Fibroblast of peridontal ligament (primary cell): ENCODE results near the gene MYH6.
"Not testable (repeated sequence)": the region's sequence is repeated elsewhere in the genome, so short reads cannot be mapped to it uniquely, and the experiment has no call there.

Experiments used
- DNase-seq: peaks from one replicate; pipeline ENCODE4 v3.0.0-alpha.2; 2010; ENCODE audit errors: extremely low read depth

The MYH6 gene

GRCh38 chr14:23392613-23393012 is 15.5 kb downstream of the MYH6 start:
- DNase-seq = no peak

- DNase-seq = not testable (repeated sequence)
Observed at GRCh38 chr14:23389871-23390270, 18.2 kb downstream of the MYH6 start.

- DNase-seq = no peak
Observed at GRCh38 chr14:23389396-23389795, 18.7 kb downstream of the MYH6 start.

GRCh38 chr14:23388996-23389395 is 19.1 kb downstream of the MYH6 start:
- DNase-seq = no peak

GRCh38 chr14:23387916-23388882 is 19.9 kb downstream of the MYH6 start:
- no peak for DNase-seq

GRCh38 chr14:23386999-23387398 is 21.1 kb downstream of the MYH6 start:
- DNase-seq = no peak

- DNase-seq = not testable (repeated sequence)
Observed at GRCh38 chr14:23386266-23386657, 21.8 kb downstream of the MYH6 start.

GRCh38 chr14:23385642-23386265 is 22.3 kb downstream of the MYH6 start:
- DNase-seq = no peak

GRCh38 chr14:23385244-23385641 is 22.8 kb downstream of the MYH6 start:
- DNase-seq = no peak

- DNase-seq = no peak
Observed at GRCh38 chr14:23384364-23385080, 23.6 kb downstream of the MYH6 start.

GRCh38 chr14:23382731-23383440 is 25.2 kb downstream of the MYH6 start:
- no peak for DNase-seq

- DNase-seq = no peak
Observed at GRCh38 chr14:23382276-23382675, 25.8 kb downstream of the MYH6 start.

GRCh38 chr14:23381871-23382270 is 26.2 kb downstream of the MYH6 start:
- DNase-seq = no peak

GRCh38 chr14:23380976-23381375 is 27.1 kb downstream of the MYH6 start:
- DNase-seq = no peak

- no peak for DNase-seq
Observed at GRCh38 chr14:23380197-23380914, 27.7 kb downstream of the MYH6 start.

- peak; percentile 22 for DNase-seq
Observed at GRCh38 chr14:23379366-23380196, 28.5 kb downstream of the MYH6 start.

- no peak for DNase-seq
Observed at GRCh38 chr14:23378612-23379220, 29.4 kb downstream of the MYH6 start.

- no peak for DNase-seq
Observed at GRCh38 chr14:23377573-23378563, 30.2 kb downstream of the MYH6 start.

GRCh38 chr14:23377198-23377550 is 30.9 kb downstream of the MYH6 start:
- DNase-seq = no peak
